RWPE2 (cell line): ENCODE measurements around the gene ITGB7.

ENCODE experiments used
- ATAC-seq: fragments of 200-7000 bp; cut with Tn5 transposase; 3 replicates; pipeline ENCODE4 v1.9.1; 2021; ENCODE audit warnings: low read depth
- DNase-seq: peaks from one replicate; pipeline ENCODE4 v3.0.0-alpha.2; 2020; ENCODE audit warnings: low spot score
- H3K27ac ChIP-seq: fragments of 450-650 bp; 2 replicates; pipeline ENCODE4 v1.5.1; 2017; ENCODE audit warnings: mild to moderate bottlenecking; ENCODE audit not compliant: poor library complexity, severe bottlenecking
- H3K27me3 ChIP-seq: fragments of 250-450 bp; sonication (Bioruptor Pico); 2 replicates; pipeline ENCODE4 v1.5.1; 2021; ENCODE audit warnings: mild to moderate bottlenecking, moderate library complexity; ENCODE audit not compliant: insufficient read depth, poor library complexity, severe bottlenecking
- H3K36me3 ChIP-seq: fragments of 250-450 bp; sonication (Bioruptor Pico); 2 replicates; pipeline ENCODE4 v1.5.1; 2020; ENCODE audit warnings: low read depth, mild to moderate bottlenecking, moderate library complexity
- H3K4me1 ChIP-seq: fragments of 250-450 bp; sonication (Bioruptor Pico); 2 replicates; pipeline ENCODE4 v1.5.1; 2021; ENCODE audit warnings: mild to moderate bottlenecking, moderate library complexity; ENCODE audit not compliant: insufficient read depth, poor library complexity, severe bottlenecking
- H3K4me3 ChIP-seq: fragments of 250-450 bp; sonication (Bioruptor Pico); 2 replicates; pipeline ENCODE4 v1.5.1; 2021; ENCODE audit warnings: mild to moderate bottlenecking, moderate library complexity; ENCODE audit not compliant: severe bottlenecking
- H3K9me3 ChIP-seq: fragments of 250-450 bp; sonication (Bioruptor Pico); 2 replicates; pipeline ENCODE4 v1.5.1; 2021; ENCODE audit warnings: mild to moderate bottlenecking, moderate library complexity; ENCODE audit not compliant: severe bottlenecking
- CTCF ChIP-seq: fragments of 450-650 bp; IDR thresholded peaks from one replicate; pipeline ENCODE4 v1.5.1; 2017; ENCODE audit warnings: mild to moderate bottlenecking, moderate library complexity; ENCODE audit not compliant: poor library complexity, severe bottlenecking

ITGB7 gene

GRCh38 chr12:53231921-53232645 lies 25.0 kb upstream of the ITGB7 start, which contains the start of gene RARG:
Gene RARG, minus strand, starts transcription at chr12:53232209. Its CDS starts 4,664 bp downstream, at chr12:53227545.
- peak within 1 kb of the TSS; percentile 56 for H3K4me3 ChIP-seq
- H3K36me3 ChIP-seq, result peaks cover 7% of the 10 kb centered on the region
- peaks cover 28% of the 10 kb centered on the region for H3K4me1 ChIP-seq
- peak; percentile 62 for ATAC-seq
- no peaks in the 10 kb centered on the region for H3K27me3 ChIP-seq
- H3K27ac ChIP-seq, result peak within 1 kb of the TSS; percentile 84
- no peak for TF ChIP-seq CTCF
- no peaks in the 10 kb centered on the region for H3K9me3 ChIP-seq
- no peak for DNase-seq

GRCh38 chr12:53231671-53231920 lies 24.5 kb upstream of the ITGB7 start:
- peaks cover 28% of the 10 kb centered on the region for H3K4me1 ChIP-seq
- DNase-seq (no peak), ATAC-seq (peak; percentile 1; the same call in 2 of the 3 replicates)
- peak overlapping the region; percentile 84 for H3K27ac ChIP-seq
- H3K9me3 ChIP-seq, result no peaks in the 10 kb centered on the region
- no peak for TF ChIP-seq CTCF
- H3K36me3 ChIP-seq, result peaks cover 7% of the 10 kb centered on the region
- H3K27me3 ChIP-seq, result no peaks in the 10 kb centered on the region
- H3K4me3 ChIP-seq, result peak overlapping the region; percentile 56

GRCh38 chr12:53230108-53230845 lies 23.2 kb upstream of the ITGB7 start:
- H3K4me3 ChIP-seq, result no peak overlapping the region
- no peaks in the 10 kb centered on the region for H3K9me3 ChIP-seq
- no peak for TF ChIP-seq CTCF
- H3K36me3 ChIP-seq, result peaks cover 7% of the 10 kb centered on the region
- peak; percentile 48 for ATAC-seq
- H3K4me1 ChIP-seq, result peaks cover 34% of the 10 kb centered on the region
- H3K27me3 ChIP-seq, result no peaks in the 10 kb centered on the region
- peak; percentile 91 for DNase-seq
- H3K27ac ChIP-seq, result peak overlapping the region; percentile 84

GRCh38 chr12:53229454-53229853 lies 22.4 kb upstream of the ITGB7 start:
- Histone ChIP-seq H3K4me3 (no peak overlapping the region), H3K27ac (peak overlapping the region; percentile 84), H3K9me3 (no peaks in the 10 kb centered on the region), H3K4me1 (peaks cover 43% of the 10 kb centered on the region), H3K27me3 (no peaks in the 10 kb centered on the region), H3K36me3 (peaks cover 7% of the 10 kb centered on the region)
- no peak for TF ChIP-seq CTCF
- ATAC-seq, result no peak
- no peak for DNase-seq

- Histone ChIP-seq H3K4me3 (no peak overlapping the region), H3K27ac (peak overlapping the region; percentile 84), H3K9me3 (no peaks in the 10 kb centered on the region), H3K4me1 (peaks cover 48% of the 10 kb centered on the region), H3K27me3 (no peaks in the 10 kb centered on the region), H3K36me3 (peaks cover 7% of the 10 kb centered on the region)
- DNase-seq, result no peak
- no peak for TF ChIP-seq CTCF
- ATAC-seq, result no peak
Observed at GRCh38 chr12:53227836-53228235, 20.8 kb upstream of the ITGB7 start.
